GM12878 (cell line): ENCODE measurements around the gene FZR1. TPM values are rescaled to one million over a fixed set of nuclear protein-coding genes. Genes with fewer than 3 reads are reported as not detected.

ENCODE experiments used
- ATAC-seq: fragments of 200-7000 bp; cut with Tn5 transposase; 3 replicates; pipeline ENCODE4 v1.9.1; 2020; ENCODE audit warnings: mild to moderate bottlenecking, moderate library complexity
- BruUV-seq: library from RNA; stranded (reverse); fragments of 400-500 nt; replicated peaks from 2 replicates; lab custom pipeline; 2021; lab: Mats Ljungman, UMichigan
- CTCF ChIA-PET: fragments of 300-600 bp; sonication (Branson Sonifier 250); formaldehyde crosslinking; extraction: SDS; loops from one replicate; lab custom pipeline; 2021; ENCODE audit warnings: inconsistent platforms; lab: Yijun Ruan, JAX
- POLR2A ChIA-PET: fragments of 350-600 bp; formaldehyde crosslinking; extraction: SDS; loops from one replicate; lab custom pipeline; 2021; ENCODE audit warnings: inconsistent platforms; lab: Charles Lee
- RAD21 ChIA-PET: fragments of 300-600 bp; sonication (Branson Sonifier 250); formaldehyde crosslinking; loops from one replicate; lab custom pipeline; 2023; ENCODE audit warnings: antibody characterized with exemption; ENCODE audit not compliant: unreplicated experiment; lab: Charles Lee
- SMC1A ChIA-PET: fragments of 300-600 bp; sonication (Branson Sonifier 250); formaldehyde crosslinking; loops from one replicate; lab custom pipeline; 2023; ENCODE audit not compliant: unreplicated experiment, uncharacterized antibody; lab: Charles Lee
- DNase-seq: peaks from one replicate; pipeline ENCODE4 v3.0.0-alpha.2; 2011; ENCODE audit warnings: low read depth, low spot score
- FAIRE-seq: peaks from 3 replicates; lab custom pipeline; 2011; peaks lifted over from hg19 to GRCh38; lab: Jason Lieb, UNC
- H2AFZ ChIP-seq: 2 replicates; pipeline ENCODE4 v1.6.0; 2011; ENCODE audit warnings: low read depth, low read length, control low read depth; ENCODE audit not compliant: control insufficient read depth
- H3K27ac ChIP-seq: 2 replicates; pipeline ENCODE4 v1.5.1; 2011; ENCODE audit warnings: control low read depth; ENCODE audit not compliant: control insufficient read depth, insufficient read depth
- H3K27me3 ChIP-seq, 2 experiments: replicated peaks in 1 of 2; 2 replicates each; pipeline versions ENCODE4 v1.6.0 to v1.6.1; 2011; ENCODE audit warnings: low read length in 1 of 2; ENCODE audit not compliant: control insufficient read depth in 2 of 2, insufficient read depth in 2 of 2
- H3K36me3 ChIP-seq, 2 experiments: 2 replicates each; pipeline ENCODE4 v1.5.1; 2011; ENCODE audit warnings: low read length in 1 of 2; ENCODE audit not compliant: control insufficient read depth in 2 of 2, insufficient read depth in 2 of 2
- H3K4me1 ChIP-seq: 2 replicates; pipeline ENCODE4 v1.6.1; 2011; ENCODE audit warnings: mild to moderate bottlenecking, low read length, moderate library complexity, mixed read lengths; ENCODE audit not compliant: control insufficient read depth, insufficient read depth
- H3K4me2 ChIP-seq: 2 replicates; pipeline ENCODE4 v1.6.0; 2011; ENCODE audit warnings: control low read depth; ENCODE audit not compliant: control insufficient read depth, insufficient read depth
- H3K4me3 ChIP-seq: fragments of 200-600 bp; sonication (generic); 2 replicates; pipeline ENCODE4 v1.5.1; 2016
- H3K79me2 ChIP-seq: 2 replicates; pipeline ENCODE4 v1.6.0; 2011; ENCODE audit warnings: low read length; ENCODE audit not compliant: control insufficient read depth, insufficient read depth
- H3K9ac ChIP-seq: 2 replicates; pipeline ENCODE4 v1.8.0; 2011; ENCODE audit warnings: low read length, control low read depth, mixed read lengths; ENCODE audit not compliant: control insufficient read depth, insufficient read depth
- H3K9me3 ChIP-seq: replicated peaks from 3 replicates; pipeline ENCODE4 v1.5.1; 2011; ENCODE audit warnings: mild to moderate bottlenecking, low read length; ENCODE audit not compliant: control insufficient read depth, insufficient read depth
- H4K20me1 ChIP-seq: 2 replicates; pipeline ENCODE4 v1.6.0; 2011; ENCODE audit not compliant: control insufficient read depth, insufficient read depth
- IKZF1 ChIP-seq: fragments of 450-650 bp; conservative IDR thresholded peaks from 2 replicates; pipeline ENCODE4 v1.6.1; 2017; ENCODE audit warnings: antibody characterized with exemption, mild to moderate bottlenecking
- LARP7 ChIP-seq: fragments of 450-650 bp; IDR thresholded peaks from 2 replicates; pipeline ENCODE4 v1.6.1; 2017; ENCODE audit warnings: mild to moderate bottlenecking
- PAX8 ChIP-seq: fragments of 450-650 bp; IDR thresholded peaks from 2 replicates; pipeline ENCODE4 v1.6.1; 2017; ENCODE audit warnings: mild to moderate bottlenecking, moderate library complexity
- SUPT20H ChIP-seq: IDR thresholded peaks from 2 replicates; pipeline ENCODE4 v1.6.1; 2011; ENCODE audit warnings: low read depth, mild to moderate bottlenecking, low read length, moderate library complexity, borderline replicate concordance; ENCODE audit not compliant: control insufficient read depth
- WGBS: methylation state at CpG from one replicate; pipeline ENCODE4 v1.1.6; 2016; ENCODE audit warnings: low lambda C conversion rate; ENCODE audit not compliant: insufficient replicate concordance, insufficient coverage; ENCODE audit errors: missing lambda C conversion rate; 5-methylcytosine and 5-hydroxymethylcytosine counted together
- in situ Hi-C: fragments of 300-500 bp; cut with MboI; formaldehyde crosslinking; loops from 9 replicates; pipeline ENCODE4 v1.14.3; 2018; ENCODE audit warnings: mixed read lengths
- intact Hi-C: fragments of 100-400 bp; cut with micrococcal nuclease; formaldehyde crosslinking; loops from one replicate; pipeline ENCODE4 v1.14.2; 2022; ENCODE audit not compliant: unreplicated experiment
- polyA plus RNA-seq, 11 experiments: library from polyadenylated mRNA; depleted of rRNA in 4 of 11; unstranded in 6 of 11; stranded (reverse) in 5 of 11; fragments of >200 nt; fragmentation: Nextera tagmentation in 4 of 11; fragmentation: Illumina TruSeq in 1 of 11; extraction: Ambion mirVana in 4 of 11; extraction: Trizol in 1 of 11; gene quantifications; 1 replicate in 1 of 11; 2 replicates in 10 of 11; pipeline versions ENCODE4 v1.2.1 to v1.2.3, GENCODE V29; 2011 to 2016; ENCODE audit warnings: inconsistent platforms in 2 of 11, missing spikeins in 2 of 11, low read depth in 1 of 11
- total RNA-seq, 4 experiments: library from RNA; depleted of rRNA in 3 of 4; stranded (reverse); fragments of >200 nt in 3 of 4; fragmentation: Illumina TruSeq in 1 of 4; extraction: Trizol in 1 of 4; gene quantifications; 2 replicates each; pipeline versions ENCODE4 v1.2.1 to v1.2.3, GENCODE V29; 2013 to 2021
- TF ChIP-seq, protein P1 (sequence below): IDR thresholded peaks from 2 replicates; pipeline ENCODE4 v1.6.1; 2012; ENCODE audit warnings: improper control_type of control experiment, low read depth, low read length; ENCODE audit not compliant: insufficient replicate concordance
- TF ChIP-seq, protein P2 (sequence below), 3 experiments: IDR thresholded peaks in 2 of 3; conservative IDR thresholded peaks in 1 of 3; 2 replicates each; pipeline ENCODE4 v1.5.1; 2011; ENCODE audit warnings: low read depth in 3 of 3, low read length in 3 of 3, mild to moderate bottlenecking in 3 of 3, control low read depth in 2 of 3, moderate library complexity in 2 of 3, inconsistent platforms in 1 of 3, mixed read lengths in 1 of 3; ENCODE audit not compliant: control insufficient read depth in 2 of 3, insufficient read depth in 1 of 3; ENCODE audit errors: extremely low read depth in 1 of 3

Gene FZR1
- total and polyA plus RNA-seq, 10 of the 15 experiments (the other 5 are each of a cell fraction or from before 2014, with no cell fraction given): 0.11 to 44.2 (median 29.3) TPM

- RAD21 ChIA-PET: no interaction called here
- ATAC-seq (no peak), DNase-seq (no peak), FAIRE-seq (no peak)
- 88% methylated on average over 23 of the region's 23 CpGs for WGBS
- Histone ChIP-seq H3K4me3 (no peak overlapping the region), H2AFZ (no peak overlapping the region), H3K79me2 (peaks cover 26% of the 10 kb centered on the region), H3K9me3 (no peaks in the 10 kb centered on the region), H3K36me3 (peaks cover 0 to 1% of the 10 kb centered on the region in 2 experiments; a peak in 3 of 4 replicates), H3K27ac (no peak overlapping the region), H3K4me2 (no peak overlapping the region), H4K20me1 (no peaks in the 10 kb centered on the region), H3K4me1 (peaks cover 9% of the 10 kb centered on the region; the same call in 1 of the 2 replicates), H3K9ac (no peak overlapping the region), H3K27me3 (no peaks in the 10 kb centered on the region)
- CTCF ChIA-PET: no interaction called here
- in situ Hi-C loops (no loop called here), intact Hi-C loops (no loop called here)
- TF ChIP-seq PAX8 (no peak), SUPT20H (no peak), LARP7 (no peak), IKZF1 (no peak)
- TF ChIP-seq, protein P1, sequence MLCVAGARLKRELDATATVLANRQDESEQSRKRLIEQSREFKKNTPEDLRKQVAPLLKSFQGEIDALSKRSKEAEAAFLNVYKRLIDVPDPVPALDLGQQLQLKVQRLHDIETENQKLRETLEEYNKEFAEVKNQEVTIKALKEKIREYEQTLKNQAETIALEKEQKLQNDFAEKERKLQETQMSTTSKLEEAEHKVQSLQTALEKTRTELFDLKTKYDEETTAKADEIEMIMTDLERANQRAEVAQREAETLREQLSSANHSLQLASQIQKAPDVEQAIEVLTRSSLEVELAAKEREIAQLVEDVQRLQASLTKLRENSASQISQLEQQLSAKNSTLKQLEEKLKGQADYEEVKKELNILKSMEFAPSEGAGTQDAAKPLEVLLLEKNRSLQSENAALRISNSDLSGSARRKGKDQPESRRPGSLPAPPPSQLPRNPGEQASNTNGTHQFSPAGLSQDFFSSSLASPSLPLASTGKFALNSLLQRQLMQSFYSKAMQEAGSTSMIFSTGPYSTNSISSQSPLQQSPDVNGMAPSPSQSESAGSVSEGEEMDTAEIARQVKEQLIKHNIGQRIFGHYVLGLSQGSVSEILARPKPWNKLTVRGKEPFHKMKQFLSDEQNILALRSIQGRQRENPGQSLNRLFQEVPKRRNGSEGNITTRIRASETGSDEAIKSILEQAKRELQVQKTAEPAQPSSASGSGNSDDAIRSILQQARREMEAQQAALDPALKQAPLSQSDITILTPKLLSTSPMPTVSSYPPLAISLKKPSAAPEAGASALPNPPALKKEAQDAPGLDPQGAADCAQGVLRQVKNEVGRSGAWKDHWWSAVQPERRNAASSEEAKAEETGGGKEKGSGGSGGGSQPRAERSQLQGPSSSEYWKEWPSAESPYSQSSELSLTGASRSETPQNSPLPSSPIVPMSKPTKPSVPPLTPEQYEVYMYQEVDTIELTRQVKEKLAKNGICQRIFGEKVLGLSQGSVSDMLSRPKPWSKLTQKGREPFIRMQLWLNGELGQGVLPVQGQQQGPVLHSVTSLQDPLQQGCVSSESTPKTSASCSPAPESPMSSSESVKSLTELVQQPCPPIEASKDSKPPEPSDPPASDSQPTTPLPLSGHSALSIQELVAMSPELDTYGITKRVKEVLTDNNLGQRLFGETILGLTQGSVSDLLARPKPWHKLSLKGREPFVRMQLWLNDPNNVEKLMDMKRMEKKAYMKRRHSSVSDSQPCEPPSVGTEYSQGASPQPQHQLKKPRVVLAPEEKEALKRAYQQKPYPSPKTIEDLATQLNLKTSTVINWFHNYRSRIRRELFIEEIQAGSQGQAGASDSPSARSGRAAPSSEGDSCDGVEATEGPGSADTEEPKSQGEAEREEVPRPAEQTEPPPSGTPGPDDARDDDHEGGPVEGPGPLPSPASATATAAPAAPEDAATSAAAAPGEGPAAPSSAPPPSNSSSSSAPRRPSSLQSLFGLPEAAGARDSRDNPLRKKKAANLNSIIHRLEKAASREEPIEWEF: no peak
- TF ChIP-seq, protein P2, sequence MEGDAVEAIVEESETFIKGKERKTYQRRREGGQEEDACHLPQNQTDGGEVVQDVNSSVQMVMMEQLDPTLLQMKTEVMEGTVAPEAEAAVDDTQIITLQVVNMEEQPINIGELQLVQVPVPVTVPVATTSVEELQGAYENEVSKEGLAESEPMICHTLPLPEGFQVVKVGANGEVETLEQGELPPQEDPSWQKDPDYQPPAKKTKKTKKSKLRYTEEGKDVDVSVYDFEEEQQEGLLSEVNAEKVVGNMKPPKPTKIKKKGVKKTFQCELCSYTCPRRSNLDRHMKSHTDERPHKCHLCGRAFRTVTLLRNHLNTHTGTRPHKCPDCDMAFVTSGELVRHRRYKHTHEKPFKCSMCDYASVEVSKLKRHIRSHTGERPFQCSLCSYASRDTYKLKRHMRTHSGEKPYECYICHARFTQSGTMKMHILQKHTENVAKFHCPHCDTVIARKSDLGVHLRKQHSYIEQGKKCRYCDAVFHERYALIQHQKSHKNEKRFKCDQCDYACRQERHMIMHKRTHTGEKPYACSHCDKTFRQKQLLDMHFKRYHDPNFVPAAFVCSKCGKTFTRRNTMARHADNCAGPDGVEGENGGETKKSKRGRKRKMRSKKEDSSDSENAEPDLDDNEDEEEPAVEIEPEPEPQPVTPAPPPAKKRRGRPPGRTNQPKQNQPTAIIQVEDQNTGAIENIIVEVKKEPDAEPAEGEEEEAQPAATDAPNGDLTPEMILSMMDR (IDR thresholded peaks at IDR 0.05 in 2 of 3, conservative IDR thresholded peaks at IDR 0.05 in 1 of 3; ENCODE audit: control insufficient read depth in 2 of 3, extremely low read depth in 1 of 3, insufficient read depth in 1 of 3, low read depth in 3 of 3, low read length in 3 of 3): no peak
- POLR2A ChIA-PET: no interaction called here
- SMC1A ChIA-PET: no interaction called here
- BruUV-seq: no TSS peak
Measured at GRCh38 chr19:3513229-3514140, 7.4 kb downstream of the FZR1 start.
